PC-3 (cell line): ENCODE measurements around the gene LURAP1L. TPM values are rescaled to one million over a fixed set of nuclear protein-coding genes. Genes with fewer than 3 reads are reported as not detected.

Experiments
- ATAC-seq: fragments of 200-7000 bp; cut with Tn5 transposase; 2 replicates; pipeline ENCODE4 v1.9.1; 2020; ENCODE audit warnings: mild to moderate bottlenecking, moderate library complexity
- BruUV-seq: library from RNA; stranded (reverse); fragments of 400-500 nt; replicated peaks from 2 replicates; lab custom pipeline; 2021; lab: Mats Ljungman, UMichigan
- CTCF ChIA-PET: fragments of 300-600 bp; sonication (Branson Sonifier 250); formaldehyde crosslinking; loops from one replicate; lab custom pipeline; 2022; ENCODE audit warnings: antibody characterized with exemption; lab: Charles Lee
- POLR2A ChIA-PET: fragments of 300-600 bp; sonication (Branson Sonifier 250); formaldehyde crosslinking; loops from one replicate; lab custom pipeline; 2022; ENCODE audit warnings: antibody characterized with exemption; ENCODE audit not compliant: unreplicated experiment; lab: Charles Lee
- DNase-seq: peaks from one replicate; pipeline ENCODE4 v3.0.0-alpha.2; 2015
- H2AFZ ChIP-seq: fragments of 300-600 bp; sonication (generic); 2 replicates; pipeline ENCODE4 v1.6.0; 2016; ENCODE audit warnings: antibody characterized with exemption, low read length
- H3F3A ChIP-seq: fragments of 300-600 bp; sonication (generic); one replicate; pipeline ENCODE4 v1.6.0; 2017; ENCODE audit warnings: antibody characterized with exemption, low read length, control low read depth, mild to moderate bottlenecking; ENCODE audit not compliant: unreplicated experiment
- H3K27ac ChIP-seq: fragments of 300-600 bp; sonication (generic); 2 replicates; pipeline ENCODE4 v1.5.1; 2016; ENCODE audit warnings: mild to moderate bottlenecking, low read length
- H3K27me3 ChIP-seq: fragments of 300-600 bp; sonication (generic); 2 replicates; pipeline ENCODE4 v1.6.1; 2016; ENCODE audit warnings: low read length, mixed read lengths
- H3K36me3 ChIP-seq: fragments of 300-600 bp; sonication (generic); 2 replicates; pipeline ENCODE4 v1.6.1; 2016; ENCODE audit warnings: low read depth, mixed run types, low read length, mixed read lengths
- H3K4me1 ChIP-seq: fragments of 300-600 bp; sonication (generic); 2 replicates; pipeline ENCODE4 v1.5.1; 2016; ENCODE audit warnings: low read length; ENCODE audit not compliant: insufficient read depth
- H3K4me2 ChIP-seq: fragments of 300-600 bp; sonication (generic); 2 replicates; pipeline ENCODE4 v1.6.0; 2016; ENCODE audit warnings: low read length
- H3K4me3 ChIP-seq: fragments of 300-600 bp; sonication (generic); 2 replicates; pipeline ENCODE4 v1.5.1; 2016; ENCODE audit warnings: mild to moderate bottlenecking, low read length, mixed read lengths
- H3K79me2 ChIP-seq: fragments of 300-600 bp; sonication (generic); 2 replicates; pipeline ENCODE4 v1.6.1; 2017; ENCODE audit warnings: low read length, mixed read lengths
- H3K9ac ChIP-seq: fragments of 300-600 bp; sonication (generic); 2 replicates; pipeline ENCODE4 v1.6.0; 2016; ENCODE audit warnings: mild to moderate bottlenecking, low read length
- H3K9me2 ChIP-seq: fragments of 300-600 bp; sonication (generic); replicated peaks from 2 replicates; pipeline ENCODE4 v1.6.1; 2016; ENCODE audit warnings: mixed run types, low read length, mixed read lengths
- H3K9me3 ChIP-seq: fragments of 300-600 bp; sonication (generic); 2 replicates; pipeline ENCODE4 v1.6.1; 2016; ENCODE audit warnings: low read length, mixed read lengths
- H4K20me1 ChIP-seq: fragments of 300-600 bp; sonication (generic); 2 replicates; pipeline ENCODE4 v1.6.1; 2016; ENCODE audit warnings: low read length, mixed read lengths
- CTCF ChIP-seq: fragments of 300-600 bp; sonication (generic); conservative IDR thresholded peaks from 2 replicates; pipeline ENCODE4 v1.5.1; 2017; ENCODE audit warnings: antibody characterized with exemption, low read depth, mild to moderate bottlenecking, low read length
- EZH2 ChIP-seq: fragments of 300-600 bp; sonication (generic); IDR thresholded peaks from one replicate; pipeline ENCODE4 v1.6.1; 2017; ENCODE audit warnings: antibody characterized with exemption, mild to moderate bottlenecking, low read length; ENCODE audit not compliant: unreplicated experiment
- EZH2phosphoT487 ChIP-seq: fragments of 300-600 bp; sonication (generic); IDR thresholded peaks from 2 replicates; pipeline ENCODE4 v1.6.1; 2018; ENCODE audit warnings: mild to moderate bottlenecking, antibody characterized with exemption, low read length, borderline replicate concordance
- intact Hi-C: fragments of 100-400 bp; cut with micrococcal nuclease; formaldehyde crosslinking; loops from 2 replicates; pipeline ENCODE4 v1.9.0; 2023
- total RNA-seq: library from RNA; depleted of rRNA; stranded (reverse); fragments of >200 nt; gene quantifications from 2 replicates; pipeline ENCODE4 v1.2.3, GENCODE V29; 2014

The LURAP1L gene
- total RNA-seq, 1 experiment from 2014 or later = 16.4 TPM

- H3K4me2 ChIP-seq = no peak overlapping the region
- H3K27ac ChIP-seq = no peak overlapping the region
- H3K36me3 ChIP-seq = no peaks in the 10 kb centered on the region
- no peaks in the 10 kb centered on the region for H3K27me3 ChIP-seq
- DNase-seq = no peak
- H2AFZ ChIP-seq = no peak overlapping the region
- no peak overlapping the region for H3K4me3 ChIP-seq
- no TSS peak for BruUV-seq
- peaks cover 19% of the 10 kb centered on the region for H3K4me1 ChIP-seq
- intact Hi-C loops = no loop called here
- H3K9ac ChIP-seq = no peak overlapping the region
- TF ChIP-seq CTCF = no peak
- TF ChIP-seq EZH2phosphoT487 = no peak
- TF ChIP-seq EZH2 = no peak
- H3K9me2 ChIP-seq = no peaks in the 10 kb centered on the region
- peaks cover 9% of the 10 kb centered on the region for H3F3A ChIP-seq
- POLR2A ChIA-PET = no interaction called here
- peaks cover 16% of the 10 kb centered on the region for H3K79me2 ChIP-seq
- ATAC-seq = no peak
- no peaks in the 10 kb centered on the region for H3K9me3 ChIP-seq
- H4K20me1 ChIP-seq = no peaks in the 10 kb centered on the region
- CTCF ChIA-PET = no interaction called here
Measured at GRCh38 chr9:12790001-12790400, 15.2 kb downstream of the LURAP1L start.

DNA sequence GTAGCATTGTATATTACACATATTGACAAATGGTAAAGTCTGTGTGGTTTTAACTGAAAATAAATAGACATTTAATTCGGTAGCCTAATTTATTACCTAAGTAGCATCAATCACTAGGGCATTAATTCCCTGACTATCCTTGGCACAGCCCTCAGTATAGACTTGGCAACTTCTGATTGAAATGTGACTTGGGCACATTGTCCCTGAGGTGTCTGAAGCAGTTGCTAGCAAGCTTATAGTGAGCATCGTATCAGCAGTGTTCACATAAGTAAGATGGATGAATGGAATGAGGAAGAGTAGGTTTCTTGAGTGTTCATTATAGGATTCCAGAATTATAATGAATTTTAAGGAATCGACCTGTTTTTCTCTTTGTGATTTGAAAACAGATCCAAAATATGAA, 16.1 kb downstream of the LURAP1L start:
- CTCF ChIA-PET = no interaction called here
- H3K27ac ChIP-seq = no peak overlapping the region
- no peaks in the 10 kb centered on the region for H3K27me3 ChIP-seq
- intact Hi-C loops = no loop called here
- no peak overlapping the region for H3K9ac ChIP-seq
- H3K4me1 ChIP-seq = peaks cover 10% of the 10 kb centered on the region
- DNase-seq = no peak
- no peak overlapping the region for H2AFZ ChIP-seq
- no TSS peak for BruUV-seq
- no peak for ATAC-seq
- peaks cover 16% of the 10 kb centered on the region for H3K79me2 ChIP-seq
- H3K9me2 ChIP-seq = no peaks in the 10 kb centered on the region
- no peaks in the 10 kb centered on the region for H3K9me3 ChIP-seq
- TF ChIP-seq EZH2phosphoT487 = no peak
- TF ChIP-seq CTCF = no peak
- TF ChIP-seq EZH2 = no peak
- H3K4me2 ChIP-seq = no peak overlapping the region
- H3K36me3 ChIP-seq = no peaks in the 10 kb centered on the region
- POLR2A ChIA-PET = no interaction called here
- H3F3A ChIP-seq = peaks cover 3% of the 10 kb centered on the region
- H3K4me3 ChIP-seq = no peak overlapping the region
- no peaks in the 10 kb centered on the region for H4K20me1 ChIP-seq

DNA sequence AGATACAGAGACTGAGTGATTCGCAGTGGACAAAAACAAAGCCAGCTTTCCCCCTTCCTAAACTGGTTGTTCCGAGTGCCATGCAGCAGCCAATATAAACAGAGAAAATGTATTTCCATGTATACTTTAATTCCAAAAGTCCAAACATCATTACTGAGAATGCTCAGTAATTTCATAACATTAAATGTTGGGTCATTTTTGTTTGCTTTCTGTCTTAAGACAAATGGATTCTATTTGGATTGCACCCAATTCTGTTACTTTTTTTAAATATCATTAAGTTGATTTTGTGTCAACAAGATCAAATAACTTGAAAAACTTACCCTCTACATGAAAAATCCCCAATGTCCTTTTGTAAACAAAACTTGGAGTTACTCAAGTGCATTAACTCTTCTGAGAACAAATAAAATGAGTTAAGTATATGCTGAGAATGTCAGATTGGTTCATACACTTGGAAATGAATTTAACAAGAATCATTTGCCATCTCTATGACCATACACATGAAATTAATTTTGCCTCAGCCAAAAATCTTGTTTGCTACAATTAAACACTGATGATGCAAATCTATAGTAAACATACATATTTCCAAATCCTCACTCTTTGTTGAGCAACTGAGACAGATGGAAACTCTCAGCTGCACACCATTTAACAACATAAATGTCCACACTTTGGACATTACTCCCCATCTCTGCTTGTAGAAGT, 19.4 kb downstream of the LURAP1L start:
- TF ChIP-seq EZH2phosphoT487 (no peak), EZH2 (no peak), CTCF (no peak)
- Histone ChIP-seq H3K27ac (no peak overlapping the region), H2AFZ (no peak overlapping the region), H3F3A (no peaks in the 10 kb centered on the region), H3K9ac (no peak overlapping the region), H3K9me3 (no peaks in the 10 kb centered on the region), H3K79me2 (no peaks in the 10 kb centered on the region; the same call in 1 of the 2 replicates), H3K4me1 (peaks cover 18% of the 10 kb centered on the region), H3K4me2 (no peak overlapping the region), H4K20me1 (no peaks in the 10 kb centered on the region), H3K36me3 (no peaks in the 10 kb centered on the region), H3K4me3 (no peak overlapping the region), H3K9me2 (no peaks in the 10 kb centered on the region), H3K27me3 (no peaks in the 10 kb centered on the region)
- ATAC-seq (no peak; the same call in 1 of the 2 replicates), DNase-seq (no peak)
- ChIA-PET POLR2A (no interaction called here), CTCF (no interaction called here)
- intact Hi-C loops = no loop called here
- BruUV-seq = no TSS peak
